ENCODE data around the gene SMIM14. TPM values are rescaled to one million over a fixed set of nuclear protein-coding genes. Genes with fewer than 3 reads are reported as not detected.
"Not testable (repeated sequence)": the region's sequence is repeated elsewhere in the genome, so short reads cannot be mapped to it uniquely, and the experiment has no call there.

SMIM14 gene
- total RNA-seq, 1 donor from 2014 or later = 25.4 TPM

GRCh38 chr4:39533541-39533940, 105.1 kb downstream of the SMIM14 start:
- no peak for DNase-seq (ENCODE audit: low read depth)

GRCh38 chr4:39532237-39532636, 106.4 kb downstream of the SMIM14 start:
- not testable (repeated sequence) for DNase-seq (ENCODE audit: low read depth)

- DNase-seq (ENCODE audit: low read depth) = no peak
Observed at GRCh38 chr4:39530682-39531081, 108.0 kb downstream of the SMIM14 start.

- DNase-seq (ENCODE audit: low read depth) = no peak
Observed at GRCh38 chr4:39529534-39529933, 109.1 kb downstream of the SMIM14 start.

GRCh38 chr4:39528061-39528465, 110.6 kb downstream of the SMIM14 start:
- no peak for DNase-seq (ENCODE audit: low read depth)

GRCh38 chr4:39527296-39528060, 111.2 kb downstream of the SMIM14 start, which contains the start of gene UGDH:
Gene UGDH (minus strand): TSS chr4:39527439. CDS start chr4:39521512, 5,927 bp downstream.
- peak; percentile 99 for DNase-seq (ENCODE audit: low read depth)

GRCh38 chr4:39526765-39527295, 111.8 kb downstream of the SMIM14 start:
- peak; percentile 28 for DNase-seq (ENCODE audit: low read depth)

- no peak for DNase-seq (ENCODE audit: low read depth)
Observed at GRCh38 chr4:39525822-39526690, 112.6 kb downstream of the SMIM14 start.

- DNase-seq (ENCODE audit: low read depth) = no peak
Observed at GRCh38 chr4:39524161-39524957, 114.3 kb downstream of the SMIM14 start.

- no peak for DNase-seq (ENCODE audit: low read depth)
Observed at GRCh38 chr4:39522068-39522467, 116.6 kb downstream of the SMIM14 start.

- no peak for DNase-seq (ENCODE audit: low read depth)
Observed at GRCh38 chr4:39521253-39521919, 117.3 kb downstream of the SMIM14 start.

GRCh38 chr4:39518484-39518883, 120.2 kb downstream of the SMIM14 start:
- no peak for DNase-seq (ENCODE audit: low read depth)

- no peak for DNase-seq (ENCODE audit: low read depth)
Observed at GRCh38 chr4:39516407-39516966, 122.2 kb downstream of the SMIM14 start.

- DNase-seq (ENCODE audit: low read depth) = not testable (repeated sequence)
Observed at GRCh38 chr4:39515669-39516401, 122.8 kb downstream of the SMIM14 start.

- no peak for DNase-seq (ENCODE audit: low read depth)
Observed at GRCh38 chr4:39514888-39515401, 123.7 kb downstream of the SMIM14 start.

- not testable (repeated sequence) for DNase-seq (ENCODE audit: low read depth)
Observed at GRCh38 chr4:39514266-39514665, 124.4 kb downstream of the SMIM14 start.

- DNase-seq (ENCODE audit: low read depth) = no peak
Observed at GRCh38 chr4:39510348-39510929, 128.2 kb downstream of the SMIM14 start.

- no peak for DNase-seq (ENCODE audit: low read depth)
Observed at GRCh38 chr4:39505581-39505980, 133.1 kb downstream of the SMIM14 start.

GRCh38 chr4:39504538-39504937, 134.1 kb downstream of the SMIM14 start:
- no peak for DNase-seq (ENCODE audit: low read depth)
